Pancreas (tissue), 10 donors: ENCODE measurements around the gene ATP6V1F. TPM values are rescaled to one million over a fixed set of nuclear protein-coding genes. Genes with fewer than 3 reads are reported as not detected.
"Not testable (repeated sequence)": the region's sequence is repeated elsewhere in the genome, so short reads cannot be mapped to it uniquely, and the experiment has no call there.

Experiments used
- ATAC-seq, 4 donors: fragments of 200-7000 bp; cut with Tn5 transposase; one replicate each; pipeline versions ENCODE4 v1.8.0 to v1.9.1; 2020; ENCODE audit warnings: mild to moderate bottlenecking in 4 of 4, moderate library complexity in 4 of 4
- DNase-seq, 6 donors: peaks; one replicate each; pipeline ENCODE4 v3.0.0-alpha.2; 2020
- FAIRE-seq: peaks from 2 replicates; lab custom pipeline; 2012; peaks lifted over from hg19 to GRCh38; lab: Jason Lieb, UNC
- H3K27ac ChIP-seq, 4 donors: fragments of 200-600 bp; sonication (generic); 1 replicate in 3 of 4; 2 replicates in 1 of 4; pipeline versions ENCODE4 v1.5.0 to v1.8.0; 2020
- H3K27me3 ChIP-seq, 4 donors: fragments of 200-600 bp; one replicate each; pipeline ENCODE4 v1.8.0; 2021
- H3K36me3 ChIP-seq, 3 donors: fragments of 200-600 bp; sonication (generic) in 1 of 3; one replicate each; pipeline versions ENCODE4 v1.5.0 to v1.8.0; 2020 to 2021
- H3K4me1 ChIP-seq, 3 donors: fragments of 200-600 bp; one replicate each; pipeline ENCODE4 v1.8.0; 2021
- H3K4me3 ChIP-seq, 4 donors: fragments of 200-600 bp; sonication (generic) in 2 of 4; one replicate each; pipeline versions ENCODE4 v1.5.0 to v1.8.0; 2020 to 2021
- H3K9me3 ChIP-seq, 4 donors: fragments of 200-600 bp; one replicate each; pipeline ENCODE4 v1.8.0; 2021
- WGBS, 2 donors: extraction: QIAGEN DNeasy Blood & Tissue Kit; methylation state at CpG; one replicate each; pipeline ENCODE4 v1.1.7; 2013; 5-methylcytosine and 5-hydroxymethylcytosine counted together
- intact Hi-C, 3 donors: fragments of 100-400 bp; cut with DNase I; formaldehyde crosslinking; loops; one replicate each; pipeline versions ENCODE4 v1.11.1 to v1.14.2; 2022
- polyA plus RNA-seq, 2 donors: library from polyadenylated mRNA; stranded (reverse); fragments of 200-250 nt; gene quantifications; one replicate each; pipeline ENCODE4 v1.2.3, GENCODE V29; 2013
- total RNA-seq, 6 donors: library from RNA; stranded (reverse); fragmentation: NEBNext Ultra II Directional in 4 of 6; extraction: Animal tissue kit (Norgen Biotek cat#: 25700) in 4 of 6; gene quantifications; one replicate each; pipeline versions ENCODE4 v1.2.1 to v1.2.4, GENCODE V29; 2021 to 2023
- TF ChIP-seq, protein P1 (sequence below), 4 donors: fragments of 200-600 bp; sonication (generic) in 3 of 4; IDR thresholded peaks; one replicate each; pipeline versions ENCODE4 v1.5.0 to v1.8.0; 2021; ENCODE audit warnings: antibody characterized with exemption in 4 of 4
- donor health status: healthy with polysubstance abuse.
- donor health status: DM: no; HTN: no; CAD: no; lungs with moderate emphysema.
- donor health status: DM: no; HTN: no; CAD: no.
- donor health status: control.
- donor health status: control.
- donor health status: Bipolar disorder and iron deficiency.
- donor health status: DM: yes; HTN: yes; CAD: no.
- donor health status: DM: no; HTN: no; CAD: no.
- donor health status: DM: no; HTN: no; CAD: no.
- donor health status: DM: yes; HTN: yes; CAD: no.

The ATP6V1F gene
- total and polyA plus RNA-seq, 8 donors = 28.1 to 96.9 (median 45.3) TPM

DNA sequence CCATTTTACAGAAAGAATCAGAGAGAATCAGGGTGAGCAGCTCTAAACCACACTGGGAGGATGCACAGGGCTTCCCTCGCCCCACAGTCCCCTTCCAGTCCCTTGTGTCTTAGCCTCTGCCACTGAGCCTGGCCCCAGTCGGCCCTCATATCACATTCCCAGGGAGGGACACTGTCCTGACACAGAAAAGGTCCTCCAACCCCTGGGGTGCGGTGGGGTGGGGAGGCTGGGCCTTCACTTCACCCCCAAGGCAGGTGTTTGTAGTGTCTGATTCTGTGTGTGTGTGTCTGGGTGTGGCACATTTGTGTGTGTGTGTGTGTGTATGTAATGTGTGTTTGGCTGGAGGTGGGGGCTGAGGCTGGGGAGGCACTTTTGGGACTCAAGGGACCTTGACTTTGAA lies 49.6 kb downstream of the ATP6V1F start:
- Histone ChIP-seq H3K27me3 (no peaks in the 10 kb centered on the region), H3K4me3 (no peak overlapping the region), H3K36me3 (no peaks in the 10 kb centered on the region), H3K4me1 (no peaks in the 10 kb centered on the region), H3K27ac (no peak overlapping the region), H3K9me3 (no peaks in the 10 kb centered on the region)
- WGBS, 2 donors = 64 to 76% methylated on average over 3 of the region's 3 CpGs
- TF ChIP-seq, protein P1, sequence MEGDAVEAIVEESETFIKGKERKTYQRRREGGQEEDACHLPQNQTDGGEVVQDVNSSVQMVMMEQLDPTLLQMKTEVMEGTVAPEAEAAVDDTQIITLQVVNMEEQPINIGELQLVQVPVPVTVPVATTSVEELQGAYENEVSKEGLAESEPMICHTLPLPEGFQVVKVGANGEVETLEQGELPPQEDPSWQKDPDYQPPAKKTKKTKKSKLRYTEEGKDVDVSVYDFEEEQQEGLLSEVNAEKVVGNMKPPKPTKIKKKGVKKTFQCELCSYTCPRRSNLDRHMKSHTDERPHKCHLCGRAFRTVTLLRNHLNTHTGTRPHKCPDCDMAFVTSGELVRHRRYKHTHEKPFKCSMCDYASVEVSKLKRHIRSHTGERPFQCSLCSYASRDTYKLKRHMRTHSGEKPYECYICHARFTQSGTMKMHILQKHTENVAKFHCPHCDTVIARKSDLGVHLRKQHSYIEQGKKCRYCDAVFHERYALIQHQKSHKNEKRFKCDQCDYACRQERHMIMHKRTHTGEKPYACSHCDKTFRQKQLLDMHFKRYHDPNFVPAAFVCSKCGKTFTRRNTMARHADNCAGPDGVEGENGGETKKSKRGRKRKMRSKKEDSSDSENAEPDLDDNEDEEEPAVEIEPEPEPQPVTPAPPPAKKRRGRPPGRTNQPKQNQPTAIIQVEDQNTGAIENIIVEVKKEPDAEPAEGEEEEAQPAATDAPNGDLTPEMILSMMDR (IDR thresholded peaks at IDR 0.05) = no peak
- intact Hi-C loops = no loop called here
- ATAC-seq (no peak), FAIRE-seq (no peak), DNase-seq (peak in 1 of 6 donors; percentile 4)

DNA sequence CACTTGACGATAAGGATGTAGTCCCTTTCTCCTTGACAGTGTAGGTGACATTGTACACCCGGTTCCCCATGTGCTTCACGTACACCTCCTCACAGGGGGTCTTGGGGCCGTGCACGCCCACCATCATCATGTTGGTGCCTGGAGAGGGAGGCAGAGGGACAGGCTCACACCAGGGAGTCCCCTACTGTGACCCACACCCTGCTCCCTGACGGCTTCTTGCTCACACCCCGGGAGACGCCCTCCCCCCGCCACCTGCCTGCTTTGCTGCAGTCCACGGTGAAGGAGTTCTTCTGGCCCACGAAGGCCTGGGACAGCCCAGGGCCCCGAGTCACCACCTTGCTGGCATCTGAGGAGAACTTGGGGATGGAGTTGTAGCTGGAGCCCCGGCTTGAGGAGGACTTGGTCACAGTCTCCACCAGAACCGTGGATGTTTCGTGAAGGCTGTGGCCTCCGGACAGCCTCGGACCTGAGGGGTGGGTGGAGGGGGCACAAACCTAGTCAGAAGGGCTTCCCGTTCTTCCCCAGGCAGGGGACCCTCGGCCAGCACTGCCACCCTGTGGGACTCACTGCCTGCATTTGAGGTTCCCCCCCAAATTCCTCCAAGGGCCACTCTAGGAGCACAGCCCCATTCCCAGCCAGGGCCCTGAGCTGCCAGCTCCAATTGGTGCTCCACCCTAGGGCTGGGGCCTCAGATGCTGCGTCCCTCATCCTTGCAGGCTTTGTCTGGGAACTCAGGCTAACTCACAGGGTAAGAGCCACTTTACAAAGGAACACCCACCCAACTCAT lies 50.2 kb downstream of the ATP6V1F start:
- 72 to 94% methylated on average over 7 to 9 of the region's 20 CpGs for WGBS, 2 donors
- H3K4me3 ChIP-seq = not testable (repeated sequence)

DNA sequence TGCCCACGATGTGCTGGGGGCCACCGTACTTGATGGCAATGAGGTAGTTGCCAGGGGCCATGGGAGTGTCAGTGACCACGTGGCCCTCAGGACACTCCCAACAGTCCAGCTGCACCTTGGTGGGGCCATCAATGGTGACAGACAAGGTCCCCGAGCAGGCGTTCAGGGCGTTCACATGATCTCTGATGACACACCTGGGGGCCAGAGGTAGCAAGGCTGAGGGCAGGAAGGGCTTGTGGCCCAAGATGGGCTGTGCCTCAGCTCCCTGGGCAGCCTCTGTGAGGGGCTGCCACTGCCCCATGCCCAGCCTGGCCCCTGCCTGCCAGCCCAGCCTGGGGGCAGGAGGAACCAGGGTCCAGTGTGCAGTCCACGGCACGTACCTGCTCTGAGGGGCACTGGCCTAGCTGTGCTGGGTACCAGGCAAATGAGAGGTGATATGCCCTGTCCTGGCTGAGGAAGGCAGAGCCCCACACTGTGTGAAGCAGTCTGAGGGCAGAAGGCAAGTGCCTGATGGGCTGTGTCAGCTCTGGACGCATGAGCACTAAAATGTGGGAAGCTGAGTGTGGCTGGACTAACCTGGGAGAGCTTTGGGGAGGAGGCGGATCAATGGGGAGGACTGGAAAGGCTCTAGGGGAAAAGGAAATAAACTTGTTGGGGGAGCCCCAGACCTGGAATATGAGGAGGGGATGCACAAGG lies 51.4 kb downstream of the ATP6V1F start:
- DNase-seq (peak in 1 of 6 donors; percentile 8), ATAC-seq (no peak), FAIRE-seq (no peak)
- intact Hi-C loops = no loop called here
- Histone ChIP-seq H3K36me3 (no peaks in the 10 kb centered on the region), H3K9me3 (no peaks in the 10 kb centered on the region), H3K27me3 (no peaks in the 10 kb centered on the region), H3K4me1 (no peaks in the 10 kb centered on the region), H3K27ac (no peak overlapping the region), H3K4me3 (no peak overlapping the region)
- 60 to 66% methylated on average over 10 of the region's 10 CpGs for WGBS, 2 donors
- TF ChIP-seq, protein P1 (IDR thresholded peaks at IDR 0.05) = no peak

More for the DNA sequence above, 50.2 kb downstream of the ATP6V1F start:
- H3K9me3 ChIP-seq, H3K36me3 ChIP-seq, H3K4me1 ChIP-seq, H3K27me3 ChIP-seq, FAIRE-seq, ATAC-seq, intact Hi-C loops, H3K27ac ChIP-seq, DNase-seq: not testable (repeated sequence)

DNA sequence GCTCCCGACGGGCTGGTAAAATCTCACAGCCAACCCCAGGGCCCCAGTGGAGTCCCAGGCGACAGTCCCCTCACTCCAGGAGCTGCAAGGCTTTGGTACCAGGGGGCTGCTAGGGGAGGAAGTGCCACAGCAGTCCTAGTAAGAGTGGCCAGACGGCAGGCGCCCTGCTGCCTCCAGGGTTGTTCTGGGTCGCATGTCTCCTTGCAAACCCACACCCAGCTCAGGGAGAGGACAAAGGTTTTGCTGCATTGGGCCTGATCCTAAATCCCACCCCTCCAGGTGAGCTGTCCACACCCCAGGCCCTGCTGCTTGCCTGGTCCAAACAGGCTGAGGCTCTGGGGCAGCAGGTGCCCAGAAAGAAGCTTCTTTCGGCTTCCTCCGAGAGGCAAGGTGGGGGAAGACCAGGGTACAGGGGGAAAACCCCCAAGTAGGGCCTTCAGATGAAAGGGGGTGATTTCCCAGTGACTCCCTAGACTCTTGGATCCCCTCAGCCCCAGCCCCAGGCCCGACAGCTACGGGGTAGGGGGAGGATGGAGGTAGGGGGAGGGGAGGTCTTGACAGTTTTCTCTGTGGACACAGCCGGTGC lies 52.0 kb downstream of the ATP6V1F start:
- DNase-seq (peak in 2 of 6 donors; percentile 8 to 58), ATAC-seq (no peak), FAIRE-seq (no peak)
- Histone ChIP-seq H3K9me3 (no peaks in the 10 kb centered on the region), H3K27ac (no peak overlapping the region), H3K4me3 (no peak overlapping the region), H3K36me3 (no peaks in the 10 kb centered on the region), H3K4me1 (no peaks in the 10 kb centered on the region), H3K27me3 (no peaks in the 10 kb centered on the region)
- 62% methylated on average over 10 to 11 of the region's 11 CpGs for WGBS, 2 donors
- intact Hi-C loops = no loop called here
- TF ChIP-seq, protein P1 (IDR thresholded peaks at IDR 0.05) = no peak

DNA sequence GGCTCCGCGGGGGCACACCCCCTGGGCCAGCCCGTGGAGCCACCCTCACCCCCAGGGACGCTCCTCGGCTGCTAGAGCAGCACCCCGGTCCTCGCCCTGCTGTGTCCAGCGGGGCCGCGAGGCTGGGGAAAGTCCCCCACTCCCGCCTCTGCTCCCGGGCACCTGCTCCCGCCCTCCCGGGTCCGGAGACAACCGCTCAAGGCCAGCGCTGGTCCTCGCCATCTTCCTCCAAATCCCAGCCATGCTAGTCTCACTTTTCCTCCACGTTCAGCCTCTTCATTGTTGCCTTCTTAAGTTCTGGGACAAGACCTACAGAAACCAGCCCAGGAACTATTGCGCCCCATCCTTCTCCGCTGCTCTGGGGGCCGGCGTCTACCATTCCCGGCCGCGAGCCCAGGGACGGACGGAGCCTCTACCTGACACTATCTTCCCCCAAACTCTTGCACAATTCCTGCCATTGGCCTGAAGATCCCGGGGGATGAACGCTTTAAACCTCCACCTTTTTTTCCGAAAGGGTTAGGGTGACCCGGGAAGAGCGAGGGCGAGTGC lies 52.7 kb downstream of the ATP6V1F start:
- TF ChIP-seq, protein P1 (IDR thresholded peaks at IDR 0.05) = no peak
- Histone ChIP-seq H3K36me3 (no peaks in the 10 kb centered on the region), H3K27me3 (no peaks in the 10 kb centered on the region), H3K27ac (no peak overlapping the region), H3K9me3 (no peaks in the 10 kb centered on the region), H3K4me3 (peak overlapping the region in 1 of 4 donors; percentile 14), H3K4me1 (no peaks in the 10 kb centered on the region)
- intact Hi-C loops = no loop called here
- ATAC-seq (peak in 1 of 4 donors; percentile 51), DNase-seq (peak in 3 of 6 donors; percentile 8 to 60 (median 55)), FAIRE-seq (no peak)
- 5 to 8% methylated on average over 29 to 34 of the region's 34 CpGs for WGBS, 2 donors
